ENCODE data around the gene ERI3. TPM values are rescaled to one million over a fixed set of nuclear protein-coding genes. Genes with fewer than 3 reads are reported as not detected.

ERI3 gene
- total and polyA plus RNA-seq, 2 donors from 2014 or later, result 60.4 to 126 TPM

DNA sequence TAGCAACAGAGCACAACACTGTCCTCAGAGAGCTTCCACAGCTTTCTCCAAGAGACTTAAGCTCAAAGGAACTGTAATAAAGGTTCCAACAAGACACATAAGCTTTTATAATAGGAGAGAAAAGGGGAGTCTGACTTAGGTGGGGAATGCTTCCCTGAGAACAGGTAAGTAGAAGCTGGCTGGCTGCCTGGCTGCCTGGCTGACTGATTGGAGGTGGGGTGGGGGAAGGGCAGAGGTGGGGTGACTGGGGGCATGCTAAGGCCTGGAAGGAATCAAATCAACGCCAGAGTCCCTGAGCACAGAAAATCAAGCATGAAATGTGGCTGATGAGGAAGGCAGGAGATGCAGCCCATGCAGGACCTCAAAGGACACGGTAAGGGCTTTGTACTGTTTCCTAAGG is 96.0 kb downstream of the ERI3 start:
- DNase-seq (no peak), FAIRE-seq (no peak)
- intact Hi-C loops (cut with DNase I), result no loop called here
- Histone ChIP-seq H3K36me3 (ENCODE audit: control insufficient read depth in 2 of 3, insufficient read depth in 3 of 3, low read length in 3 of 3) (peaks cover 0 to 4% (median 0%) of the 10 kb centered on the region in 3 donors), H3K4me1 (ENCODE audit: control insufficient read depth in 2 of 3, insufficient read depth in 2 of 3, low read depth in 1 of 3, low read length in 3 of 3) (no peaks in the 10 kb centered on the region), H3K27me3 (ENCODE audit: control insufficient read depth, insufficient read depth, low read length) (no peaks in the 10 kb centered on the region), H3K27ac (ENCODE audit: low read depth in 2 of 2, low read length in 2 of 2) (no peak overlapping the region), H3K9me3 (ENCODE audit: control insufficient read depth in 2 of 3, insufficient read depth in 1 of 3, low read length in 3 of 3) (no peaks in the 10 kb centered on the region), H3K4me3 (ENCODE audit: low read length in 3 of 3) (no peak overlapping the region), H3K9ac (ENCODE audit: low read length in 3 of 3) (no peak overlapping the region)
- TF ChIP-seq, protein P1, sequence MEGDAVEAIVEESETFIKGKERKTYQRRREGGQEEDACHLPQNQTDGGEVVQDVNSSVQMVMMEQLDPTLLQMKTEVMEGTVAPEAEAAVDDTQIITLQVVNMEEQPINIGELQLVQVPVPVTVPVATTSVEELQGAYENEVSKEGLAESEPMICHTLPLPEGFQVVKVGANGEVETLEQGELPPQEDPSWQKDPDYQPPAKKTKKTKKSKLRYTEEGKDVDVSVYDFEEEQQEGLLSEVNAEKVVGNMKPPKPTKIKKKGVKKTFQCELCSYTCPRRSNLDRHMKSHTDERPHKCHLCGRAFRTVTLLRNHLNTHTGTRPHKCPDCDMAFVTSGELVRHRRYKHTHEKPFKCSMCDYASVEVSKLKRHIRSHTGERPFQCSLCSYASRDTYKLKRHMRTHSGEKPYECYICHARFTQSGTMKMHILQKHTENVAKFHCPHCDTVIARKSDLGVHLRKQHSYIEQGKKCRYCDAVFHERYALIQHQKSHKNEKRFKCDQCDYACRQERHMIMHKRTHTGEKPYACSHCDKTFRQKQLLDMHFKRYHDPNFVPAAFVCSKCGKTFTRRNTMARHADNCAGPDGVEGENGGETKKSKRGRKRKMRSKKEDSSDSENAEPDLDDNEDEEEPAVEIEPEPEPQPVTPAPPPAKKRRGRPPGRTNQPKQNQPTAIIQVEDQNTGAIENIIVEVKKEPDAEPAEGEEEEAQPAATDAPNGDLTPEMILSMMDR (IDR thresholded peaks at IDR 0.05; ENCODE audit: borderline replicate concordance, extremely low read depth, insufficient read depth), result no peak

DNA sequence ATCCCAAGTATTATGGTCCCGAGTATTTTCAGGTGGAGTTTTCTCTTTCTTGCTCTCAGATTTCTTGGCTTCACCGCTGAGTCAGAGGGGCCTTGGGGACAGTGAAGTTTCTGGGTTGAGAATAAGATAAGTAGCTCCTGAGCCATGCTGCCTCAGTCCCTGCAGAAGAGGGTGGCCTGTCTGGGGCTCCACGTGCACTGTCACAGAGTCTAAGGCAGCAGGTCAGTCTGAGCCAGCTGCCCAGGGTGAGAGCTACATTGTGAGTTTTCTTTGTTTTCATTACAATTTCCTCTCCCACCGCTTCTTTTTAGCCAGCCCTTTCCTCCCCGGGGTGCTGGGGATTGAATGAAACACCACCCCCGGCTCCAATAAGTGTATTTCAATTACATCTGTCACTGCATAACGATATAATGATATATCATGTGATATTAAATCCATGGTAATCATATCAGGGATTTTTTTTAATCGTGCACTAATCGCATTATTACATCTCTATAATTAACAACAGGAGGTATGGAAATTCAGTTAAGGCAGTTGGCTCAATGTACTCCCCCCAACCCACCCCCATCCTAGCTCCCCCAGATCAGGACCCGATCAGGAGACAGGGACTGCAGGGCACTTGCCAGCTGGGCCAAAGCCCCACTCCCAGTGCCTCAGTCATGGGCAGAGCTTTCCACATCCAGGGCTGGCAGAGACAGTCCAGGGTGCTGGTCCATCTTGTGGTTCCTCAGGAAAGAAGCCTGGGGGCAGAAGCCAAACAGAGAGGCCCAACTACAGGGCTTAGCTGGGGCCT is 98.1 kb downstream of the ERI3 start:
- H3K36me3 ChIP-seq (ENCODE audit: control insufficient read depth in 2 of 3, insufficient read depth in 3 of 3, low read length in 3 of 3), result peaks cover 0 to 4% (median 0%) of the 10 kb centered on the region in 3 donors
- H3K27me3 ChIP-seq (ENCODE audit: control insufficient read depth, insufficient read depth, low read length), result no peaks in the 10 kb centered on the region
- H3K9ac ChIP-seq (ENCODE audit: low read length in 3 of 3), result no peak overlapping the region
- H3K27ac ChIP-seq (ENCODE audit: low read depth in 2 of 2, low read length in 2 of 2), result no peak overlapping the region
- intact Hi-C loops (cut with DNase I), result no loop called here
- H3K4me1 ChIP-seq (ENCODE audit: control insufficient read depth in 2 of 3, insufficient read depth in 2 of 3, low read depth in 1 of 3, low read length in 3 of 3), result no peaks in the 10 kb centered on the region
- H3K9me3 ChIP-seq (ENCODE audit: control insufficient read depth in 2 of 3, insufficient read depth in 1 of 3, low read length in 3 of 3), result no peaks in the 10 kb centered on the region
- no peak for FAIRE-seq
- TF ChIP-seq, protein P1 (IDR thresholded peaks at IDR 0.05; ENCODE audit: borderline replicate concordance, extremely low read depth, insufficient read depth), result no peak
- no peak overlapping the region for H3K4me3 ChIP-seq (ENCODE audit: low read length in 3 of 3)
- no peak for DNase-seq

DNA sequence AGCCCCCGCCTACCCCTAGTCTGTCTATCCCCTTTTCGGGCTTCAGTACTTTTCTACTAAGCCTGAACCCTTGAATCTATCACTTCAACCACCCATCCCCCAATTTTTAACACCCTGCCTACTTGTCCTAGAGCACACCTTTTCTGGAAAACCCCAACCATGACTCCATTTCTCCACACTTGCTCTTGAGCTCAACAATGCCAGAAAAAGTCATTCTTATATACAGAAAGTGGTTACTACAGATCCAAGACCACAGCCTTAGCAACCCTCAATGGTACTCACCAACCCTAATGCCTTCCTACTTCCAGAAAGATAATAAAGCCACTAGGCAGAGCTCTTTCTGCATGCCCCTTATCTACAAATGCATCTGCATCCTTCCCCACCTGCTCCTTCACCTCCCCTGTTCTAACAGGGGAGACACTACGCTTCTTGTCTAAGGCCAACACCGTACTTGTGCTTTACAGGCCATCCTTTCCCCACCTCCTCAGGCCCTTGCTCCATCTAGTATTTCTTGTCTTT is 100.6 kb downstream of the ERI3 start:
- intact Hi-C loops (cut with DNase I), result no loop called here
- no peak for FAIRE-seq
- TF ChIP-seq, protein P1 (IDR thresholded peaks at IDR 0.05; ENCODE audit: borderline replicate concordance, extremely low read depth, insufficient read depth), result no peak

More for the DNA sequence above, 100.6 kb downstream of the ERI3 start:
- no peaks in the 10 kb centered on the region for H3K4me1 ChIP-seq (ENCODE audit: control insufficient read depth in 2 of 3, insufficient read depth in 2 of 3, low read depth in 1 of 3, low read length in 3 of 3)
- H3K27me3 ChIP-seq (ENCODE audit: control insufficient read depth, insufficient read depth, low read length), result no peaks in the 10 kb centered on the region
- no peak overlapping the region for H3K4me3 ChIP-seq (ENCODE audit: low read length in 3 of 3)
- no peaks in the 10 kb centered on the region for H3K9me3 ChIP-seq (ENCODE audit: control insufficient read depth in 2 of 3, insufficient read depth in 1 of 3, low read length in 3 of 3)
- H3K36me3 ChIP-seq (ENCODE audit: control insufficient read depth in 2 of 3, insufficient read depth in 3 of 3, low read length in 3 of 3), result peaks cover 0 to 5% (median 0%) of the 10 kb centered on the region in 3 donors
- H3K27ac ChIP-seq (ENCODE audit: low read depth in 2 of 2, low read length in 2 of 2), result no peak overlapping the region
- DNase-seq, result no peak
- no peak overlapping the region for H3K9ac ChIP-seq (ENCODE audit: low read length in 3 of 3)

All from kidney (tissue), 14 donors.